ENCODE data around the gene PHKB.
"Not testable (repeated sequence)": the region's sequence is repeated elsewhere in the genome, so short reads cannot be mapped to it uniquely, and the experiment has no call there.

PHKB gene

DNA sequence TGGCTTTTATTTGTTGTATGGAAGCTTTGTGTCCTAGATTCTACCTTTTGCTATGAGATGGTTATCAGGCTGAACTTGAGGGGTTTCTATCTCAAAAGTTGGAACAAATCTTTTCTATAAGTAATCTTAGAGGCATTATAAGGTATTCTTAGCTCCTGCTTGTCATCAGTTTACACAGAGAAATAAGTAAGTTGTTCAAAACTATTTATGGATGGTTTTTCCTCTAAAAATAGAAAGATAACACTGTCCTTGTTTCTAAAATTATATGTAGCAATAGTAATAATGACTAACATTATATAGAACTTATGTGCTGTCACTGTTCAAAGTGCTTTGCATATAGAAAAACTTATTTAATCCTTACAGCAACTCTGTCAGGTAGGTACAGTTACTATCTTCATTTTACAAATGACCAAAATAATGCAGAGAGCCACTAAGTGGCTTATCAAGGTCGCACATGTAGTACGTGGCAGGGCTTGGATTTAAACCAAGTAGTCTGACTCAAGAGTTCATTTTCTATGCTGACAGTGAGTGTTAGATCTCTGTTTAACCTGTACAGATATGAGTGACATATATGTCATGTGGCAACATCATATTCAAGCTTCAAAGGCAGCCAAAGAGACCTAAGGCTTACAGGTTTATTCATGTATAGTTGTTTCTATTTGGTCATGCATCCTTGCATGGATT, 59.0 kb downstream of the PHKB start:
- in situ Hi-C loops (cut with HindIII; ENCODE audit: low sequenced_read_pairs), result no loop called here
- TF ChIP-seq, protein P1, sequence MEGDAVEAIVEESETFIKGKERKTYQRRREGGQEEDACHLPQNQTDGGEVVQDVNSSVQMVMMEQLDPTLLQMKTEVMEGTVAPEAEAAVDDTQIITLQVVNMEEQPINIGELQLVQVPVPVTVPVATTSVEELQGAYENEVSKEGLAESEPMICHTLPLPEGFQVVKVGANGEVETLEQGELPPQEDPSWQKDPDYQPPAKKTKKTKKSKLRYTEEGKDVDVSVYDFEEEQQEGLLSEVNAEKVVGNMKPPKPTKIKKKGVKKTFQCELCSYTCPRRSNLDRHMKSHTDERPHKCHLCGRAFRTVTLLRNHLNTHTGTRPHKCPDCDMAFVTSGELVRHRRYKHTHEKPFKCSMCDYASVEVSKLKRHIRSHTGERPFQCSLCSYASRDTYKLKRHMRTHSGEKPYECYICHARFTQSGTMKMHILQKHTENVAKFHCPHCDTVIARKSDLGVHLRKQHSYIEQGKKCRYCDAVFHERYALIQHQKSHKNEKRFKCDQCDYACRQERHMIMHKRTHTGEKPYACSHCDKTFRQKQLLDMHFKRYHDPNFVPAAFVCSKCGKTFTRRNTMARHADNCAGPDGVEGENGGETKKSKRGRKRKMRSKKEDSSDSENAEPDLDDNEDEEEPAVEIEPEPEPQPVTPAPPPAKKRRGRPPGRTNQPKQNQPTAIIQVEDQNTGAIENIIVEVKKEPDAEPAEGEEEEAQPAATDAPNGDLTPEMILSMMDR (IDR thresholded peaks at IDR 0.05; ENCODE audit: low read depth, low read length), result no peak
- no peak overlapping the region for H3K4me3 ChIP-seq (ENCODE audit: low read depth, low read length)
- DNase-seq (ENCODE audit: low read depth, low spot score), result no peak

DNA sequence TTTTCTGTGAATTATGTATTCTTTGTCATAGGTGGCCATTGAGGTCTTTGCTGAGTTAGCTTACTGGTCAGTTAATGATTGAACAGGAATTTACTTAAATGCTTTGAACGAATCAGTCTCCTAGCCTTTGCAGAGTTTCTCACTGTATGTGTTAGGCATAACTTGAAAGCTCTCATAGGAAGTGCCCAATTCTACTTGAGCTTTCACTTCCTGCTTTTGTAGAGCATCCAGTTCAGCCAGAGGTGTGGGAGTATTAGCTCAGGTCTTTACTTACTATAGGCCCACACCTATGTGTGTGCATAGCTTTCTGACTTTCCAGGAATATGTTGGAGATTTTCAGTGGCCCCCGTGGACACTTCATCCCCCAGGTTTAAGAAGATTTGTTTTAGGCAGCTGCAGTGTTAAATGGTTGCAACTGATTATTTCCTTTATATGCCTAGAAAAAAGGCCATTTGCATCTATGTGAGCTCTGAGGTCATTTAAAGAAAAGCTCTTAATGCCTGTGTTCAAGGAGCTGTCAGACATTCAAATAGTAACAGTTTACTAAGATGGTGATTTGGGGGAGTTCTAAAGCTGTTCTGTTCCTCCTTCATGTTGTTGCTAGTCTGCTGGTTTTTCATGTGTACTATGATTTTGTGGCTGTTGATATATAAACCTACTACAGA, 62.3 kb downstream of the PHKB start:
- DNase-seq (ENCODE audit: low read depth, low spot score), result no peak
- H3K4me3 ChIP-seq (ENCODE audit: low read depth, low read length), result no peak overlapping the region
- TF ChIP-seq, protein P1 (IDR thresholded peaks at IDR 0.05; ENCODE audit: low read depth, low read length), result no peak
- in situ Hi-C loops (cut with HindIII; ENCODE audit: low sequenced_read_pairs), result no loop called here

DNA sequence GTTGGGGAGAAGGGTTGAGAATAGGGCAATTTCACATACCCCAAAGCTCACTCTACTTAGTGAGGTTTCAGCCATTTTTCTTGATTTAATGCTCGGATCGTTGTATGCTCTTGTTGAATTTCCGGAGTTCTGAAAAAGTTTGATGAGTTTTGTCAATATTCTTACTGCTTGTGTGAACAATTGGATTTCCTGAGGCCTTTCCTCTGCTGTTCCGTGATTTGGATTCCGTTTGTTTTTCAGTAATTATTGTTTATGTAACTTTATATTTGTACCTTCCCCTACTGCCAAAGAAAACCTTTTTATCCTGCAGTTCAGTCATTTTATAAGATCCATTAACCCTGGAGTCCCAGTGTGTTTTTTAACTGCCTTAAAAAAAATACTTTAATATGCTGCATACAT, 62.9 kb downstream of the PHKB start:
- no peak overlapping the region for H3K4me3 ChIP-seq (ENCODE audit: low read depth, low read length)
- no peak for DNase-seq (ENCODE audit: low read depth, low spot score)

DNA sequence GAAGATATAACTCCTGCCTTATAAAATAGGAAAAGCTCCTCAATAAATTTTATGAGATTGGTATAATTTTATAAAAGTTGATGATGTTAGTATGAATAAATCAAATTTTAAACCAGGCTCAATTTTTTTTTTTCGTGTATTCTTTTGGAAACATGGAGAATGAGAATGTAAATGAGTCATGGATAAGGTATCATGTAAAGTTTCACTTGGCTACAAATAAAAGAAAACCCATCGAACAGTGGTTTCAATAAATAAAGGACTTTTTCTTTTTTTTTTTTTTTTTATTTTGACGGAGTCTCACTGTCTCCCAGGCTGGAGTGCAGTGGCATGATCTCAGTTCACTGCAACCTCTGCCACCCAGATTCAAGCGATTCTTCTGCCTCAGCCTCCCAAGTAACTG, 67.3 kb downstream of the PHKB start:
- in situ Hi-C loops (cut with HindIII; ENCODE audit: low sequenced_read_pairs), result no loop called here
- peak; percentile 68 for DNase-seq (ENCODE audit: low read depth, low spot score)
- TF ChIP-seq, protein P1 (IDR thresholded peaks at IDR 0.05; ENCODE audit: low read depth, low read length), result no peak
- H3K4me3 ChIP-seq (ENCODE audit: low read depth, low read length), result no peak overlapping the region

More for the DNA sequence above, 62.9 kb downstream of the PHKB start:
- TF ChIP-seq, protein P1 (IDR thresholded peaks at IDR 0.05; ENCODE audit: low read depth, low read length), result no peak
- in situ Hi-C loops (cut with HindIII; ENCODE audit: low sequenced_read_pairs), result no loop called here

DNA sequence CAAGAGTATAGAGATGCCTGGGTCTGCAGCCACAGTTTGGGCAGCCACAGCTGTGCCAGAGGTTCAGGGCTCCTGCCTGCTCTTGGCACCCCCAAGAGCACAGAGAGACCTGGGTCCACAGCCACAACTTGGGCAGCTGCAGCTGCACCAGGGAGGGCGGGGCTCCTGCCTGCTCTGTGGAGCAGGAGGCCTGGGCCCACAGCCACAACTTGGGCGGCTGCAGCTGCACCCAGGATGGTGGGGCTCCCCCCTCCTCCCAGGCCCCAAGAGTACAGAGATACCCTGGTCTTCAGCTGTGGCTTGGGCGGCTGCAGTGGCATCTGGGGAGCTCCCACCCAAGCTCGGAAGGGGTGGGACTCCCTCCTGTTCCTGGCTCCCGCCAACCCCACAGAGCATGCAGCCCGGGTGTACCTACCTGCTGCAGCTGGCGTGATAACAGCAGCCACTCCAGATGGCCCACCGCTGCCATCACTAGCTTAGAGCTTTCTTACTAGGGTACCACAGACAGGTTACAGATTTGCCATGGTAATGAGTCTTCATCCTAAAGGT, 72.7 kb downstream of the PHKB start:
- in situ Hi-C loops (cut with HindIII; ENCODE audit: low sequenced_read_pairs), result no loop called here
- DNase-seq (ENCODE audit: low read depth, low spot score), result no peak
- no peak overlapping the region for H3K4me3 ChIP-seq (ENCODE audit: low read depth, low read length)
- TF ChIP-seq, protein P1 (IDR thresholded peaks at IDR 0.05; ENCODE audit: low read depth, low read length), result no peak

DNA sequence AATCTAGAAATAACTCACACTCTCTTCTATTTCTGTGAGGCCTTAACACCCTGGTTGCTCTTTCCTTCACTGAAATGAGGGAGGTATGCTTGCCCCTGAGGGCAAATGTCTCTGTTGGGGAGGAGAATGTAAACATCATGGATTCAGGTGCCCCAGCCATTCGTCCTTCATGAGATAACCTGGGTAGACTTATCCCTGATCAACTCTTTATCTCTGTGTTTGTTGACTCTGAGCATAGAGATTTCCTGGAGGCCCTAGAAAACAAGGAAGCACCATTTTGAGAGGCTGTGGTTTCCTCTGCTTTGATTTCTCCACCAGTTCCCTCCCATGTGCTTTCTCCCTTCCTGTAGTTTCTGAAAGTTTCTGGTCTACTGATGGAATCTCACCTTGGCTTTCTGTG, 77.3 kb downstream of the PHKB start:
- in situ Hi-C loops (cut with HindIII; ENCODE audit: low sequenced_read_pairs), result no loop called here
- no peak overlapping the region for H3K4me3 ChIP-seq (ENCODE audit: low read depth, low read length)
- no peak for DNase-seq (ENCODE audit: low read depth, low spot score)
- TF ChIP-seq, protein P1 (IDR thresholded peaks at IDR 0.05; ENCODE audit: low read depth, low read length), result no peak

DNA sequence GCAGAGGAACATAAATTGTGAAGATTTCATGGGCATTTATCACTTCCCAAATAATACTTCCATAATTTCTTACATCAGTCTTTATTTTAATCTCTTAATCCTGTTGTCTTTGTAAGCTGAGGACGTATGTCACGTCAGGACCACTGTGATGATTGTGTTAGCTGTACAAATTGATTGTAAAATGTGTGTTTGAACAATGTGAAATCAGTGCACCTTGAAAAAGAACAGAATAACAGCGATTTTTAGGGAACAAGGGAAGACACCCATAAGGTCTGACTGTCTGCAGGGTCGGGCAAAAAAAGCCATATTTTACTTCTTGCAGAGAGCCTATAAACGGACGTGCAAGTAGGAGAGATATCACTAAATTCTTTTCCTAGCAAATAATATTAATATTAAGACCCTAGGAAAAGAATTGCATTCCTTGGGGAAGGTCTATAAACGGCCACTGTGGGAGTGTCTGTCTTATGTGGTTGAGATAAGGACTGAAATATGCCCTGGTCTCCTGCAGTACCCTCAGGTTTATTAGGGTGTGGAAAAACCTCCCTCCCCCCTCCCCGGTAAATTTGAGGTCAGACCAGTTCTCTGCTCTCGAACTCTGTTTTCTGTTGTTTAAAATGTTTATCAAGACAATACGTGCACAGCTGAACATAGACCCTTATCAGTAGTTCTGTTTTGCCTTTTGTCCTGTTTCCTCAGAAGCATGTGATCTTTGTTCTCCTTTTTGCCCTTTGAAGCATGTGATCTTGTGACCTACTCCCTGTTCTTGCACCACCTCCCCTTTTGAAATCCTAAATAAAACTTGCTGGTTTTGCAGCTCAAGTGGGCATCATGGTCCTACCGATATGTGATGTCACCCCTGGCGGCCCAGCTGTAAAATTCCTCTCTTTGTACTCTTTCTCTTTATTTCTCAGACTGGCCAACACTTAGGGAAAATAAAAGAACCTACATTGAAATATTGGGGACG, 78.9 kb downstream of the PHKB start:
- DNase-seq (ENCODE audit: low read depth, low spot score); H3K4me3 ChIP-seq (ENCODE audit: low read depth, low read length); in situ Hi-C loops (cut with HindIII; ENCODE audit: low sequenced_read_pairs): not testable (repeated sequence)

DNA sequence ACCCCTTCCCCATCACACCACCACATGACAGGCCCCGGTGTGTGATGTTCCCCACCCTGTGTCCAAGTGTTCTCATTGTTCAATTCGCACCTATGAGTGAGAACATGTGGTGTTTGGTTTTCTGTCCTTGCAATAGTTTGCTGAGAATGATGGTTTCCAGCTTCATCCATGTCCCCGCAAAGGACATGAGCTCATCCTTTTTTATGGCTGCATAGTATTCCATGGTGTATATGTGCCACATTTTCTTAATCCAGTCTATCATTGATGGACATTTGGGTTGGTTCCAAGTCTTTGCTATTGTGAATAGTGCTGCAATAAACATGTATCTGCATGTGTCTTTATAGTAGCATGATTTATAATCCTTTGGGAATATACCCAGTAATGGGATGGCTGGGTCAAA, 80.0 kb downstream of the PHKB start:
- in situ Hi-C loops (cut with HindIII; ENCODE audit: low sequenced_read_pairs); DNase-seq (ENCODE audit: low read depth, low spot score); H3K4me3 ChIP-seq (ENCODE audit: low read depth, low read length): not testable (repeated sequence)

DNA sequence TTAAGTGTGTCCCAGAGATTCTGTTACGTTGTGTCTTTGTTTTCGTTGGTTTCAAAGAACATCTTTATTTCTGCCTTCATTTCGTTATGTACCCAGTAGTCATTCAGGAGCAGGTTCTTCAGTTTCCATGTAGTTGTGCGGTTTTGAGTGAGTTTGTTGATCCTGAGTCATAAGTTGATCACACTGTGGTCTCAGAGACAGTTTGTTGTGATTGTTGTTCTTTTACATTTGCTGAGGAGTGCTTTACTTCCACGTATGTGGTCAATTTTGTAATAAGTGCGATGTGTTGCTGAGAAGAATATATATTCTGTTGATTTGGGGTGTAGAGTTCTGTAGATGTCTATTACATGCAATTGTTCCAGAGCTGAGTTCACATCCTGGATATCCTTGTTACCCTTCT, 83.1 kb downstream of the PHKB start:
- H3K4me3 ChIP-seq (ENCODE audit: low read depth, low read length); DNase-seq (ENCODE audit: low read depth, low spot score); in situ Hi-C loops (cut with HindIII; ENCODE audit: low sequenced_read_pairs): not testable (repeated sequence)
